NCI-H1930 (cell line): Measurements from ENCODE around the gene OTULINL.

ENCODE experiments used
- DNase-seq, 2 experiments: peaks; one replicate each; lab custom pipeline; 2025; lab: John Stamatoyannopoulos, UW

The OTULINL gene

DNA sequence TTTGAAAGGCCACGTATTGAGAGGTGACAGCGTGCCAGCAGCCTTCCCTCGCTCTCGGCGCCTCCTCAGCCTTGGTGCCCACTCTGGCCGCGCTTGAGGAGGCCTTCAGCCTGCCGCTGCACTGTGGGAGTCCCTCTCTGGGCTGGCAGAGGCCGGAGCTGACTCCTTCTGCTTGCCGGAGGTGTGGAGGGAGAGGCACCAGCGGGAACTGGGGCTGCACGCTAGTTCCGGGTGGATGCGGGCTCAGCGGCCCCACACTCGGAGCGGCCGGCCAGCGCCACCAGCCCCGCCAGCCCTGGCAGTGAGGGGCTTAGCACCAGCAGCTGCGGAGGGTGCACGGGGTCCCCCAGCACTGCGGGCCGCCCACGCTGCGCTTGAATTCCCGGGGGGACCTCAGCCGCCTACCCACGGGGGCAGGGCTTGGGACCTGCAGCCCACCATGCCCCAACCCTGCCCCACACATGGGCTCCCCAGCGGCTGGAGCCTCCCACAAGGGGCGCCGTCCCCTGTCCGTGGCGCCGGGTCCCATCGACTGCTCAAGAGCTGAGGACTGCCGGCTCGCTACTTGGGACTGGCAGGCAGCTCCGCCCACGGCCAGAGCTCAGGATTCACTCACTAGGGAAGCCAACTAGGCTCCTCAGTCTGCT is 4.4 kb upstream of the OTULINL start:
- DNase-seq: no peak

DNA sequence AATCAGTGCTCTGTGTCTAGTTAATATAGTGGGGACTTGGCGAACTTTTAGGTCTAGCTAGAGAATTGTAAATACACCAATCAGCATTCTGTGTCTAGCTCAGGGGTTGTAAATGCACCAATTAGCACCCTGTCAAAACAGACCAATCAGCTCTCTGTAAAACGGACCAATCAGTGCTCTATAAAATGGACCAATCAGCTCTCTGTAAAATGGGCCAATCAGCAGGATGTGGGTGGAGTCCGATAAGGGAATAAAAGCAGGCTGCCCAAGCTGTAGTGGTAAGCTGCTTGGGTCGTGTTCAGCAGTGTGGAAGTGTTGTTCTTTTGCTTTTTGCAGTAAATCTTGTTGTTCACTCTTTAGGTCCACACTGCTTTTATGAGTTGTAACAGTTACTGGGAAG is 3.6 kb upstream of the OTULINL start:
- no peak for DNase-seq

DNA sequence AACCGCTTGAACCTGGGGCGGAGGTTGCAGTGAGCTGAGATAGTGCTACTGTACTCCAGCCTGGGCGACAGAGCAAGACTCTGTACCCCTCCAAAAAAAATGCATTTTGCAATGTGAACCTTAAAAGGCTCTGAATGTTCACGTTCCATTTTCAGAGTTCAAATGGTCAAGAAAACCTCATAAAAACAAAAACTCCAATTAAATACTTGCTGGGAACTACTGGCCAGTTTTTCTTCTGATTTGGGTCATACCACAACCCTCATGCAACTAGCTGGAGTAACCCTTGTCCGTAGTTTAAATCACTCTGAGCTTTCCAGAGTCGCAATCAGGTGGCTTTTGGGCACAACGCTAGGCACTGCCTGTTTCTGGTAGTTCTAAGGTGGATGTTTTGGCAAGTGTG is 2.3 kb upstream of the OTULINL start:
- no peak for DNase-seq

DNA sequence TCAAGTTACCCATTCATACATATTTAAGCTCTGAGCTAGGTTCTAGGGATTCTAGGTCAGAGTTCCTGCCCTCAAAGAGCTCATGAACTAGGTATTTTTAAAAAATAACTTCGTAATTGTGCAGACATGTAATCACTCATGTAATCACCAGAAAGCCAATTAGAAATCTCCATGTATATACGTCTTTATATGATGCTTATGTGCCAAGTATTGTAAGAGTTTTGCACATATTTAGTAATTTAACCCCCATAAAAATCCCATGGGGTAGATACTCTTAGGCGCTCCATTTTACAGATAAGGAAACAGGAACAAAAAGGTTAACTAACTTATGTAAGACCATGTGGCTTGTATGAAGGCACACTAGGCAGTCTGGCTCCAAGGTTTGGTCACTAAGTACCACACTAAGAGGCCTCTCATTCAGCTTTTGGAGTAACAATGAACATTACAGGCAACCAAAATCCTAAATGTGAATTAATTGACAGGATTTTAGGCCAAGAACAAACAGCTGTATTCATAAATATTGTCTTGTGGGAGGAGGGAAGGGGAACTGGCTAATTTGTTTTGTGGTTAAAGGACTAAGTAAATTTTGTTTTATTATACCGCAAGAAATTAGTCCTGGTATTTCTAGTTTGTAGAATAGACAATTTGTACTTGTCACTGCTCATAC is 1.7 kb upstream of the OTULINL start:
- no peak for DNase-seq

DNA sequence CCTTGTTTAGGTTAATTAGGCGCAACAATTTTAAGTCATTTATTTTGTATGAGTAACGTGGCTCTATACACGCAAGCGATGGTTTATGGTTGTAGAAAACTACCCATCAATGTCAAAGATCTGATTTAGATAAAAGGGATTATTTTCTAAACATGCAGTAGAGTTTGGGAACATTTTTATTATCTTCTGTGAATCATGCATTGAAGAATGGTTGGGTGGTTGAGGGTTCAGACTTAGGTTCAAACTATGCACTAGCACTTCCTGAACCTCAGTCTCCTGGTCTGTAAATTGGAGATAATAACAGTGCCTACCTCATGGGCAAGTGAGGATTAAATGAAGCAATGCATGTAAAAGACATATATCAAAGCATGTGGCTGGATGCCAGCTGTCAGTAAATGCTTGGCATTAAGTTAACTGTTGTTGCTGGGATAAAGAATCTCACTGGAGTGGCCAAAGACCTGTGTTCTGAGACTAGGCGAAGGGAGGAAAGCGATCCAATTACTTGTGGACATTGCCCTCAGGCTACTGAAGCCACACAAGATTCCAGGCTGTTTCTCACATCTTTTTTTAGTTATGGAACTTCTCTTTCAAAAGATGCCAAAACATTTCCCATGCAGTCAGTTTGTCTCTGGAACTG is 1.1 kb upstream of the OTULINL start:
- DNase-seq: no peak

DNA sequence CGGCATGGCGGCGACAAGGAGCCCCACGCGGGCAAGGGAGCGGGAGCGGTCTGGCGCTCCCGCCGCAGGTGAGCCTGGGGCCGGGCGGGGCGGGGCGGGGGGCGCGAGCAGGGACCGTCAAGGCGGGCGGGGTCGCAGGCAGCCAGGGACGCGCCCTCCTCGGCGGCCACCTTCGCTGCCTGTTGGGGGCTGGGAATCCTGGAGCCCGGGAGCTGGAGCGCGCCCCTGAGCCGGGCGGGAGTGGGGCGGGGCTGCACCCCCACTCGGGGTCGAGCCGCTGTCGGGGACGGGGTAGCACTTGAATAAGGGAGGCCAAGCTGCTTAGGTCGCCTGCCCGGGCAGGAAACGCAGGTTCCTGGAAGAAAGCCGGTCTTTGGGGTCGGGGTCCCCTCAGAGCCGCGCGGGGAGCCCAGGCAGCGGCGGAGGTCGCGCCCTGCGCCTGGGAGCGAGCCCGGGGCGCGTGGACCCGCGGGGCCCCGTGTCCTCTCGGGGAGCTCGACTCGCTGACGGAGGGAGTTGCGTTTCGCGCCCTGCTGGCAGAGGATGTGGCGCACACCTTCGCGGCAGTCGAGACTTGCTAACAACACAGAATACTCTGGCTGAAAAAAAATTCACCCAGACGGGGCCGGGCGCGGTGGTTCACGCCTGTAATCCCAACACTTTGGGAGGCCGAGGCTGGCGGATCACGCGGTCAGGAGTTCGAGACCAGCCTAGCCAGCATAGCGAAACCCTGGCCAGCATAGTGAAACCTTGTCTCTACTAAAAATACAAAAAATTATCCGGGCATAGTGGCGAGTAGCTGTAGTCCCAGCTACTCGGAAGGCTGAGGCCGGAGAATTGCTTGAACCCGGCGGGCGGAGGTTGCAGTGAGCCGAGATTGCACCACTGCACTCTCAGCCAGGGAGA is 552 bp downstream of the OTULINL start:
- DNase-seq: peak; percentile 61 to 64

DNA sequence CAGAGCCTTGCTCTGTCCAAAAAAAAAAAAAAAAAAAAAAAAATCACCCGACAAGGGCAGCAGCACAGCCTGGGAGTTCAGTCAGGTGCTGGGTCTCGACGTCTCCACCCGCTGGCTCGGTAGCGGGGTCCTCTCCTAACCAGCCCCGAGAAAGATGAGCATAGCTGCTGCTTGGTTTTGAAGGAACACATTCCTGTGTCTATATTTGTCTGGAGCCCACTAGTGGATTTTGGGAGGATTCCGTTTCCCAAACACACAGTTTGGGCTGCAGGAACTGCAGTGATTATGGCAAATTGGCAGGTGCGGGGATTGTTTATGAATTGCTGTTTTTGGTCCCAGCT is 1.2 kb downstream of the OTULINL start:
- no peak for DNase-seq

DNA sequence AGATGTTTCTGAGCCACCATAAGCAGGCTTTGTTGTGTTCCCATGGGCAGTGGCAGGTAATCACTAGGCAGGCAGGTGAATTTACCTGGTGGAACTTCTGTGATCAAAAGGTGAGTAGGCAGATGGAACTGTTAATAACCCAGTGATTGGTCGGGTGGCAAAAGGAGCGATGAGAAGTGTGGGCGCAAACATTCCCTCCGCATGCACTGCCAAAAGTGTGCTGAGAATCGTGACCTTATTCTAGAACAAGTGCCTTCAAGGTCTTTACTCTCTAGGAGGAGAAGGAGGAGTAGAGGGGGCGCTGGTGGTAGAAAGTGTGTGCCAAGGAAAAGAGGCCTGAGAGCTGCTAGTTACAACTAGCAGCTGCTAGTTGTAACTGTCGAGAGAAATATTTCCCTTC is 3.3 kb downstream of the OTULINL start:
- DNase-seq: no peak

DNA sequence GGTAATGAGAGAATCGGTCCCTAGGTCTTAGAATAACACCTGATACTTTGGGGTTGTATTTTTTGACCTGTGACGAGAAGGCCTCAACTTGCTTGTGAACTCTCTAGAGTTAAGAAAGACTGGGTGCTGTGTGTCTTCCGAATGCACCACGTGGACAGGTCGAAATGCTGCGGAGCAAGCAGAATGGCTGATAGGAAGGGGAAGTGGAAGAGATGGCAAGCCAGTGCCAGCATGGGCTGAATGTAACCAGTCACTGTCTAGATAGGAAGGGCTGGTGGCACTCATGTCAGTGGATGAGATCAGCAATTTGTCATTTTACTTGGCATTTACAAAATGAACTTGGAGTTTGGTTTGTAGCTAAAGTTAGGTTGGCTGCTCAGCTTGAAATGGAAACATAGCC is 5.6 kb downstream of the OTULINL start:
- DNase-seq: no peak

DNA sequence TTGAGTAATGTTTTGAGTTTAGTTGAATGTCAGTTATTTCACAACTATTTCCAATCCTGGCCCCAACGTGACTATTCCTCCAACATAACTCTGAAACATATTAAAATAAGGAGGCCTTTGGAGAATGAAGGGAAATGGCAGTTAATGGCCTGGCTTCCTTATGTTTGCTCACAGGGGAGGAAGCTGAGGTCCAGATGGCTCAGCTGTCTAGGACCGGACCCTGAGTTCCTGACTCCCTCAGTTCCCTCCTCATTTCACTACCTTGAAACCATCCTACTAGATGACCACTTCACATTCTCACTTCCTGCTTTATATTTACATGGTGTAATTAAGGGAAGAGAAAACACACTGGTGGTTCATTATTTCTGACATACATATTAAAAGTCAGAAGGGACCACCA is 6.6 kb downstream of the OTULINL start:
- no peak for DNase-seq

DNA sequence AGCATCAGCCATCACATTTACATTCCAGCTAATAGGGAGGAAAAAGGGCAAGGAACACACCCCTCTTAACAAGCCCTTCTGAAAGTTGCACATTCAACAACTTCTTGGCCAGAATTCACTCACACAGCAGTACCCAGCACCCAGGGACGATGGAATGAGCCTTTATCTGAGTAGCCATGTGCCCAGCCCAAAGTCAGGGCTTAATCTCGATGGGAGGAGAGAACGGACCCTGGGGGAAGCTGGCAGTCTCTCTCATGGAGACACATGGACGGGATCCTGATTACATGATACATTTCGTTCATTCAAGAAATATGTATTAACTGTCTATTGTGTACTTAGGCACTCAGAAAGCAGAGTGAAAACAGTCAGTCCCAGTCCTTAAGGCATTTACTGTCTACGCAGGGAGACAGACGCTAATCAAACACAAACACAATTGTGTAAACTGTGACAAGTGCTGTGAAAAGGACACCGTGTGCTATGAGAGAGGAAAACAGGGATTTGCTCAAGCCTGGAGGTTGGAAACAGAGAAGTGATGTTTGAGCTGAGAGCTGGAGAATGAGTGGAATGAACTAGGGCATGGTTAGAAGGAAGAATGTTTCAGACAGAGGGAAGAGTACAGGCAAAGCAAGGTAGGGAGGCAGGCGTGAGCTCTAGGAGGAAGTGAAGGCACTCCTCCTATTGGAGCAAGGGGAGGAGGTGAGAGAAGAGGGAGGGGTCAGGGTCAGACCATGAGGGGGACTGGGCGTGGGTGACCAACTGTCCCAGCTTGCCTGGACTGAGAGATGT is 7.4 kb downstream of the OTULINL start:
- no peak for DNase-seq

DNA sequence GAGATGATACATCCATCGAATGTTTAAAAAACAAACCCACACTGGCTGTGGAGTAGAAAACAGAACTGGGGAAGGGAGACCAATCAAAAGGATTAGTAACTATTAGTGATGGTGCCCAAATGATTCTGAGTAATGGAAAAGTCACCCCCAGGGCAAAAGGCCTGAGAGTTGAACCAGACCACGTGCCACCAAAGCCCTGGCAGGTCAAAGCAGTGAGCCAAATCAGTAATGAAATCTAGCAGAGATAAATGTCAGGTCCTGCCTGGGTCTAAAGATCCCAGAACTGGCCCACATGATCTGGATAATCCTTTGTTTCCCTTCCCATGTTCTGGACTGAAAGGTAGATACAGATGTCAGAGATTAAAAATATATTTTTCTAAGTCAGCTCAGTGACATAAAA is 9.4 kb downstream of the OTULINL start:
- no peak for DNase-seq

DNA sequence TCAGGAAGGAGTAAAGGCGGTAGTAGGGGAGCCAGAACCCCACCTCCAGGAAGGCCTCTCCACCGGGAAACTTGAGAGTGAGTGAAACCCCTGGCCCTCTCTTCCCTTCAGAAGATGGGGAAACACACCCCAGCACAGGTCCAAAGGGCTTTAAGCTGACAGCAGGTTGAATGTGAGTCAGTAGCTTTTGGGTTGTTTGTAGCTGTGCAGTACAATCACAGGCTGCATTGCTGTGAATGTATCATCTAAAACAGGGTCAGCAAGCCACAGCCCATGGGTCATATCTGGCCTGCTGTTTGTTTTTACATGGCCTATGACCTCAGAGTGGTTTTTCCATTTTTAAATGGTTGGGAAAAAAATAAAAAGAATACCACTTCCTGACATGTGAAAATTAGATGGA is 10.0 kb downstream of the OTULINL start:
- DNase-seq: no peak

DNA sequence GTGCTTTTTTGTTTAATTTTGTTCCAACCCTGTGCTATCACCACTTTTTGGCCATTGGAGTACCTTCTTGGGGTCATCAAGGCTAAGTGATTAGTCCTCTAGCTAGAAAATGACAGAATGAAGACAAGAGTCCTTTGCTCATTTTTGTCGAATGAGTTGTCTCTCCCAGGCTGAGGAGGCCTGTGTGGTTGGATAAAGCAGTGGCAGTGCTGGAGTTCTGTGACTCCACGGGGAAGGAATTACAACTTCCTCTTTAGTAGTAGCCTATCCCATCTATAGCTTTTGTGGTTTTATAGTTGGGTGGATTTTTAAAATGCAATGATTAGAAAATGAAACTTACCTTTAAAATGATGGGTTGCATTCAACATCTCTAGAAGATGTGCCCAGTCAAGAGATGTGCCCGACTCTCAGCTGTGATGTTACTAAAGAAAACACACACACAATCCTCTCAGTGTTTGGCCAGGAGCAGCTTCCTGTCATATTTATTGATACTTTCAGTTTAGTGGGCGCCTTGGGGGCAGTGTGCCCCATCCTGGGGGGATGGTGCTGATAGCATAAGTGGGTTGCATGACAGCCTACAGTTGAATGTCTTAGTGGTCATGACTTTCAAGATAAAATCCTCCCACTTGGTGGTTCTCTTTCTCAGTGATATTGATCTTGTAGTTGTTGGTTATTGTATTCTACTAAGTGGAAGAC is 11.9 kb downstream of the OTULINL start:
- DNase-seq: no peak

DNA sequence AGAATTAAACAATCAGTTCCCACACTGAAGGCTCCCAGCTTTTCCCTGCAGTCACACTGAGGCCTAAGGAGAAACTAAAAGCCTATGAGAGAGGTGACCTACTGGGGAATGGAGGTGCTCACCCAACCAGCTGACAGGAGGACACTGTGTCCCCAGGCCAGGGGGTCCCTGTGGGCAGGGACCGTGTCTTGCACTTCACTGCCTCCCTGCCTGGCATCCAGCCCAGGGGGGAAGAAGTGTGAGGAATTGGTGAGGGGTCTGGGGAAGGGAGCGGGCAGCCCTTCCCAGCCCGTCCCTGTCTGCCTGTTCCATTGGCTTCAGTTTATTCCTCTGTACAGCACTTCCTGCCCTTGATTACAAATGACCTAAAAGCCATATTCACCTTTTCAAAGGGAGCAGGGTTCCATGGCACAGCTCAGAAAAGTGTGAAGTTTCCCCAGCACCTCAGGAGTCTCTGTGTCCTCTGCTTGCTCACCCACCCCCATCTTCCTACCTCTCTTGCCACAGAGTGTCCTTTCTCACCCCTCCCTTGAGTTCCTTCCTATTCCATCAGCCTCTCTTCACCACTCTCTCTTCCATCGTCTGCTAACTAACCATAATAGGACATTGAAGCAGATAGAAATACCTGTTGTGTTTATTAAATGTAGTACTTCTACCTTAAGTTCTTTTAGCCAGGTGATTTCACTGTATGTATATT is 12.9 kb downstream of the OTULINL start:
- DNase-seq: no peak

DNA sequence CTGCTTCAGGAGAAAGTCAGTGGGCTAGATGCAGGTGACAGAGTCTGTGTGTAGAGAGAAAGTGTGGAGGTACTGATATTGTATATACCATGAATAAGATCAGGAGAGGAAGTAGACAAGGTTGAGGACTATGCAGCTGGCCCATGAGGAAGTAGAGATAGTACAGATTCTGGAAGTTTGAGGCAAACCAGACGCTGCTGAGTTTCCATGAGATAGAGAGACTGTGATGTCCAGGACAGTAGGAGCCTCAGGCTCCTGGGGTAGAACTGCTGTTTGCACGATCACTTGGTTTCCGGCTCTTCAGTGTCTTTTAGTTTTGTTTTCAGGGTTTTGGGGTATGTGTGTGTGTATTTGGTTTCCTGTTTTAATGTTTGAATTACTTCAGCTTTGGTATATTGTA is 13.6 kb downstream of the OTULINL start:
- DNase-seq: no peak

DNA sequence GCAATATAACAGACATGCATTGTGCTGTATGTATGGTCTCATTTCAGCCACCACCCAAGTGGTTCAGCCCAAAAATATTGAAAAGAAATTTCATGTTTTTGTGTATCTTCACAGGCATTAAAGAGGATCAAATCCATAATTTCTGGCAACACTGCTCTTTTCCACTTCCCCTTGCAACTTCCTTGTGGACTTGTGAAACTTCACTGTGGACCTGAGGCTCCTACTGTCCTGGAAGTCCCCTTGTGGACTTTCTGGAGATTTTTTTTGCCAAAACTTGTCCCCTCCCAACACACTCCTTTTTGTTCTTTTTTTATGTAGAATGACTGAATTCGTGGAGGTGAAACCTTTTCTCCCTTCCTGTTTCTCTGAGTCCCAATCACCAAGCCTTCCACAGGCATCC is 14.3 kb downstream of the OTULINL start:
- DNase-seq: no peak

DNA sequence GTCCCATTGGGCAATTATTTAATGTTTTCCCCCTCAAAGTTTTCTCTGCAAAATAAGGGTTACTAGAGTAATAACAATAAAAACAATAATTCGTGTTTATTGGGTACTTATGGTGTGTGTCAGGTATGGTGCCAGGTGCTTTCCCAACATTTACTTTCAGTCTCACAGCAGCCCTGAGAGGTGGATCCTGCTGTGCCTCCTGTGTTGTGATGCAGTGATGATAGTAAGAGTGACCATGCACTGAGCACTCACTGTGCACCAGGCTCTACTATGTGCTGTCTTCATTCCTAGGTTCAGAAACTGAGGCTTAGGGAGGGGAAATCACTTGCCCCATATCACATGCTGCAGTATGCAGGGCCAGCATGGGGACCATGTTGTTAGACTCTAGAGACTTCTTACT is 15.5 kb downstream of the OTULINL start:
- DNase-seq: no peak

DNA sequence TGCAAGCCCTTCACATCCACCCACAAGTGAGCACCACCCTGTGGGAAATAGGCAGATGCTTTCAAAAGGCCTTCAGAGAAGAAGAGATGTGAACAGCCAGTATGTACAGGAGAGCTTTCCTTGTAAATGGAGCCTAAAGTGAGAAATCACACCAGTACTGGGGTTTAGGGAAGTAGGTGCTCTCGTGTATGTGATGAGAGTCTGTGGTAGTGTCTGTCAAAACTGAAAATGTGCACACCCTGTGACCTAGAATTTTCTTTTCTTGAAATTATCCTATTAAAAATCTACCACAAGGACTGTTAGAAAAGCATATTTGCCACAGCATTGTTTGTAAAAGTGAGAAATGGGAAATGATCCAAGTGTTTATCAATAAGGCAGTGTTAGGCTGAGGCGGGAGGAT is 16.6 kb downstream of the OTULINL start:
- no peak for DNase-seq

DNA sequence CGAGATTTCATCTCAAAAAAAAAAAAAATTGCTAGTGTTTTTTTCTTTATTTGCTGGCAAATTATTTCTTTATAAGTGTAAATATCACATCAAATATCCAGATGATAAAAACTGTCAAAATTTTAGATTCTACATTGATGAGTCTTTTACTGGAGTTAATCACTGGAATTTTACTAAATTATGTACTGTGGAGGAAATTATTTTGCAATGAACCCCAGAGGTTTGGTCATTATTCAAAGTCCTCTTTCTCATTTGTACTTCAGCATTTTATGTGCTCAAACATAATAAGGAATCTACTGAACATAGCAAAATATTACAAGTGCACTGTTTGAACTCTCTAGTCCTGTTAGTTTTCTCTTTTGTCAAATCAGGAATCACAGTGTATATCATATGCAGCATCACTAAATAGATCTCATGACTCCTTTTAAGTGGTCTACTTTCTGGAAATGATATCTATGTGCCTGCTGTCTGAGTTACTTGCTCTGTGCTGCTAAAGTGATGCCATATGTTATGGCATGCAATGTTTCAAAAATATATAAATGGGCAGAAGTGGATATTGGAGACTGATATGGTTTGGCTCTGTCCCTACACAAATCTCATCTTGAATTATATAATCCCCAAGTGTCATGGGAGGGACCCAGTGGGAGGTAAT is 18.0 kb downstream of the OTULINL start:
- DNase-seq: no peak
